OCI-LY1 (cell line): ENCODE measurements around the gene ADAM12.

Experiments used
- H2AFZ ChIP-seq: fragments of 200-600 bp; sonication (generic), shearing (Covaris generic); 2 replicates; pipeline ENCODE4 v1.6.0; 2014; ENCODE audit warnings: antibody characterized with exemption, mild to moderate bottlenecking, low read length
- H3F3A ChIP-seq: fragments of 200-600 bp; sonication (generic), shearing (Covaris generic); 2 replicates; pipeline ENCODE4 v1.6.0; 2014; ENCODE audit warnings: mild to moderate bottlenecking, antibody characterized with exemption, low read length, moderate library complexity; ENCODE audit not compliant: insufficient read depth
- H3K27ac ChIP-seq: fragments of 200-600 bp; sonication (generic); 2 replicates; pipeline ENCODE4 v1.5.1; 2014; ENCODE audit warnings: low read length, mixed run types, mild to moderate bottlenecking, low read depth; ENCODE audit not compliant: poor library complexity, severe bottlenecking
- H3K27me3 ChIP-seq: fragments of 200-600 bp; sonication (generic); 2 replicates; pipeline ENCODE4 v1.6.0; 2014; ENCODE audit warnings: antibody characterized with exemption, mild to moderate bottlenecking, low read length, moderate library complexity; ENCODE audit not compliant: insufficient read depth
- H3K36me3 ChIP-seq: fragments of 200-600 bp; sonication (generic); 2 replicates; pipeline ENCODE4 v1.6.1; 2014; ENCODE audit warnings: mild to moderate bottlenecking, antibody characterized with exemption, low read length, moderate library complexity, mixed read lengths; ENCODE audit not compliant: insufficient read depth
- H3K4me1 ChIP-seq: fragments of 200-600 bp; sonication (generic); 2 replicates; pipeline ENCODE4 v1.5.1; 2014; ENCODE audit warnings: mild to moderate bottlenecking, low read length, moderate library complexity; ENCODE audit not compliant: insufficient read depth, severe bottlenecking
- H3K4me2 ChIP-seq: fragments of 200-600 bp; sonication (generic), shearing (Covaris generic); 2 replicates; pipeline ENCODE4 v1.6.1; 2014; ENCODE audit warnings: low read length
- H3K4me3 ChIP-seq: fragments of 200-600 bp; sonication (generic); 2 replicates; pipeline ENCODE4 v1.5.1; 2014; ENCODE audit warnings: low read length, low read depth, mild to moderate bottlenecking, mixed read lengths; ENCODE audit not compliant: poor library complexity, severe bottlenecking
- H3K79me2 ChIP-seq: fragments of 200-600 bp; shearing (Covaris generic); 2 replicates; pipeline ENCODE4 v1.6.1; 2016; ENCODE audit warnings: mixed run types, low read length, mixed read lengths; ENCODE audit not compliant: insufficient read depth
- H3K9ac ChIP-seq: fragments of 200-600 bp; sonication (generic), shearing (Covaris generic); 2 replicates; pipeline ENCODE4 v1.6.1; 2014; ENCODE audit warnings: mild to moderate bottlenecking, low read length, mixed read lengths
- H3K9me2 ChIP-seq: fragments of 200-600 bp; sonication (generic), shearing (Covaris generic); 2 replicates; pipeline ENCODE4 v1.6.1; 2014; ENCODE audit warnings: low read depth, mild to moderate bottlenecking, low read length, mixed read lengths
- H3K9me3 ChIP-seq: fragments of 200-600 bp; shearing (Covaris generic); 2 replicates; pipeline ENCODE4 v1.6.1; 2014; ENCODE audit warnings: low read length, mixed read lengths
- H4K20me1 ChIP-seq: fragments of 200-600 bp; sonication (generic), shearing (Covaris generic); 2 replicates; pipeline ENCODE4 v1.6.0; 2016; ENCODE audit warnings: mild to moderate bottlenecking, low read length; ENCODE audit not compliant: insufficient read depth
- CTCF ChIP-seq: fragments of 200-600 bp; sonication (generic), shearing (Covaris generic); IDR thresholded peaks from 2 replicates; pipeline ENCODE4 v1.5.1; 2017; ENCODE audit warnings: mild to moderate bottlenecking, antibody characterized with exemption, low read length, moderate library complexity, mixed read lengths
- EZH2 ChIP-seq: fragments of 200-600 bp; sonication (generic), shearing (Covaris generic); IDR thresholded peaks from 2 replicates; pipeline ENCODE4 v1.8.0; 2017; ENCODE audit warnings: borderline replicate concordance, mixed run types, mild to moderate bottlenecking, antibody characterized with exemption, low read length, moderate library complexity, mixed read lengths

ADAM12 gene

GRCh38 chr10:126166797-126167196, 221.5 kb downstream of the ADAM12 start:
- no peaks in the 10 kb centered on the region for H3F3A ChIP-seq
- no peaks in the 10 kb centered on the region for H3K36me3 ChIP-seq
- H3K27me3 ChIP-seq, result no peaks in the 10 kb centered on the region
- no peak for TF ChIP-seq CTCF
- no peak for TF ChIP-seq EZH2
- no peaks in the 10 kb centered on the region for H3K9me2 ChIP-seq
- H2AFZ ChIP-seq, result no peak overlapping the region
- no peak overlapping the region for H3K4me2 ChIP-seq
- H3K79me2 ChIP-seq, result no peaks in the 10 kb centered on the region
- H3K9ac ChIP-seq, result no peak overlapping the region
- no peaks in the 10 kb centered on the region for H3K4me1 ChIP-seq
- no peak overlapping the region for H3K27ac ChIP-seq
- H3K9me3 ChIP-seq, result no peaks in the 10 kb centered on the region
- no peaks in the 10 kb centered on the region for H4K20me1 ChIP-seq
- H3K4me3 ChIP-seq, result no peak overlapping the region

GRCh38 chr10:126165874-126166273, 222.4 kb downstream of the ADAM12 start:
- no peaks in the 10 kb centered on the region for H3F3A ChIP-seq
- TF ChIP-seq EZH2, result no peak
- no peak for TF ChIP-seq CTCF

GRCh38 chr10:126163506-126163905, 224.8 kb downstream of the ADAM12 start:
- no peak overlapping the region for H2AFZ ChIP-seq
- H4K20me1 ChIP-seq, result no peaks in the 10 kb centered on the region
- no peak overlapping the region for H3K9ac ChIP-seq
- H3K27ac ChIP-seq, result no peak overlapping the region
- no peaks in the 10 kb centered on the region for H3K36me3 ChIP-seq
- no peak for TF ChIP-seq CTCF
- TF ChIP-seq EZH2, result no peak
- H3K4me3 ChIP-seq, result no peak overlapping the region
- no peaks in the 10 kb centered on the region for H3K9me3 ChIP-seq
- no peaks in the 10 kb centered on the region for H3K27me3 ChIP-seq
- no peaks in the 10 kb centered on the region for H3F3A ChIP-seq
- H3K4me2 ChIP-seq, result no peak overlapping the region
- no peaks in the 10 kb centered on the region for H3K79me2 ChIP-seq
- no peaks in the 10 kb centered on the region for H3K4me1 ChIP-seq
- H3K9me2 ChIP-seq, result no peaks in the 10 kb centered on the region

More at GRCh38 chr10:126165874-126166273, 222.4 kb downstream of the ADAM12 start:
- no peaks in the 10 kb centered on the region for H3K9me2 ChIP-seq
- H3K9ac ChIP-seq, result no peak overlapping the region
- no peaks in the 10 kb centered on the region for H3K27me3 ChIP-seq
- no peaks in the 10 kb centered on the region for H3K4me1 ChIP-seq
- no peak overlapping the region for H3K4me2 ChIP-seq
- no peaks in the 10 kb centered on the region for H3K79me2 ChIP-seq
- H4K20me1 ChIP-seq, result no peaks in the 10 kb centered on the region
- H3K36me3 ChIP-seq, result no peaks in the 10 kb centered on the region
- H3K9me3 ChIP-seq, result no peaks in the 10 kb centered on the region
- H3K4me3 ChIP-seq, result no peak overlapping the region
- H2AFZ ChIP-seq, result no peak overlapping the region
- H3K27ac ChIP-seq, result no peak overlapping the region
